Activated naive CD4-positive, alpha-beta T cell treated with anti-CD3 and anti-CD28 coated beads, Interleukin-2, amount 50 U/mL, for 72 hours (primary cell): ENCODE measurements around the gene TRIML1. TPM values are rescaled to one million over a fixed set of nuclear protein-coding genes. Genes with fewer than 3 reads are reported as not detected.

ENCODE experiments used
- ATAC-seq, 2 donors: fragments of 150-1000 bp; cut with Tn5 transposase; 2 replicates each; pipeline ENCODE4 v1.10.0; 2021; ENCODE audit warnings: mild to moderate bottlenecking in 2 of 2, moderate library complexity in 2 of 2
- DNase-seq, 2 donors: peaks; one replicate each; pipeline ENCODE4 v3.0.0; 2021 to 2022; ENCODE audit warnings: low spot score in 2 of 2
- H3K27ac Mint-ChIP-seq, 2 donors: one replicate each; pipeline ENCODE4 v1.8.0; 2022; ENCODE audit warnings: mild to moderate bottlenecking in 2 of 2, mixed read lengths in 2 of 2
- H3K36me3 Mint-ChIP-seq, 2 donors: one replicate each; pipeline ENCODE4 v1.8.0; 2022; ENCODE audit warnings: mixed read lengths in 2 of 2
- H3K9me3 Mint-ChIP-seq, 2 donors: one replicate each; pipeline ENCODE4 v1.8.0; 2022; ENCODE audit warnings: mixed read lengths in 2 of 2
- total RNA-seq, 2 donors: library from RNA; stranded (reverse); gene quantifications; one replicate each; pipeline ENCODE4 v1.2.3, GENCODE V29; 2022

The TRIML1 gene
- total RNA-seq, 2 donors from 2014 or later: not detected

DNA sequence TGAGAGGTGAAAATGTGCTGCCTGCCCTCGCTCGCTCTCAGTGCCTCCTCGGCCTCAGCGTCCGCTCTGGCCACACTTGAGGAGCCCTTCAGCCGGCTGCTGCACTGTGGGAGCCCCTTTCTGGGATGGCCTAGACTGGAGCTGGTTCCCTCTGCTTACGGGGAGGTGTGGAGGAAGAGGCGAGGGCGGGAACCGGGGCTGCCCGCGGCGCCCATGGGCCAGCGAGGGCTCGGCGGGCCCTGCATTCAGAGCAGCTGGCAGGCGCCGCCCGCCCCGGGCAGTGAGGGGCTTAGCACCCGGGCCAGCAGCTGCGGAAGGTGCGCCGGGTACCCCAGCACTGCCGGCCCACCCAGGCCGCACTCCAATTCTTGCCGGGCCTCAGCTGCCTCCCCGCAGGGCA, 39.6 kb downstream of the TRIML1 start:
- no peak for DNase-seq
- Mint-ChIP-seq H3K9me3 (peaks cover 19 to 22% of the 10 kb centered on the region in 2 donors), H3K27ac (no peak overlapping the region), H3K36me3 (peaks cover 0 to 10% of the 10 kb centered on the region in 2 donors)
- no peak for ATAC-seq

DNA sequence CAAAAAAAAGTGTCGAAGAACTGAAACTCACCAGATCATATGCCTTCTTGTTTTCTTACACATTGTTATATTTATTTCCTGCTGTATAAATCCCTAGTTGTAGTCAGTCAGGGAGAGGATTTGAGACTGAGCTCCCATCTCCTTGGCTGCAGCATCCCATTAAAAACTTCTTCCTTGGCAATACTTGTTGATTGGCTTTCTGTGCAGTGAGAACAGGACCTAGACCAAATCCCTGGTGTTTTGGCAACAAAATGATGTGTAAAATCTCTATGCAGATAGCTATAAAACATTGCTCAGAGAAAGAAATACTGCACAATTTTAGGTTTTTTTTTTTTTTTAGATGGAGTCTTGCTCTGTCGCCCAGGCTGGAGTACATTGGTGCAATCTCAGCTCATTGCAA, 47.9 kb downstream of the TRIML1 start:
- no peak for DNase-seq
- Mint-ChIP-seq H3K27ac (no peak overlapping the region), H3K9me3 (peaks cover 7 to 9% of the 10 kb centered on the region in 2 donors), H3K36me3 (no peaks in the 10 kb centered on the region)
- no peak for ATAC-seq

DNA sequence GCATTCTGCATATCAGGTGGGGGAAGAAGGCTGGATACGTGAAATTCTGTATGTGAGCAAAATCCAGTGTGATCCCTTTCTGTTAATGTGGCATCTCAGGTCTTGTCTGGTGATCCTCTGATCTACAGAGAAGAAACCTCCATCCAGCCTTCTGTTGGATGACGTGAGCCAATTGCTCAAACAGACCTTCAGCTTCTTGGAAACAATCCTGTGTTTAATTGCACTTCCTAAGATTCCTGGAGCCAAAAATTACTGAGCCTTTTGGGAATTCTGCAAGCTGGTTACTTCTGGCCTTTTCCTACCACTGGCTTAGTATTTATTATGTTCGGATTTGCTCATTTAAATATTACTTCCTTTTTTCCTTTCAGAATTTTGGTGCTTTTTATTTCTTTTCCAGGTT, 51.2 kb downstream of the TRIML1 start:
- DNase-seq (no peak), ATAC-seq (no peak)
- H3K27ac Mint-ChIP-seq: no peak overlapping the region
- no peaks in the 10 kb centered on the region for H3K36me3 Mint-ChIP-seq
- peaks cover 3 to 4% of the 10 kb centered on the region in 2 donors for H3K9me3 Mint-ChIP-seq

DNA sequence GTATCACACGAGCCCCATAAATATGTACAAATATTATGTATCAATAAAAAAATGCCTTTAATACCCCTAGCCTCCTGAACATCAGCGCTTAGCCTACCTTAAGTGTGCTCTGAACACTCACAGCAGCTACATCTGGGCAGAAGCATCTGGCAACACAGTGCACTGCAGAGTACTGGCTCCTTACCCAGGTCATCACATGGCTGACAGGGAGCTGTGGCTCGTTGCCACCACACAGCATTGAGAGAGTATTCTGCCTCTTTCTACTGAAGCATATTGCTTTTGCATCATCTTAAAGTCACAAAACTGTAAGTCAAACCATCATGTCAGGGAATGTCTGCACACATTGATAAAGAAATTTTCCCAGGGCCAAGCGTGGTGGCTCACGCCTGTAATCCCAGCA, 55.2 kb downstream of the TRIML1 start:
- ATAC-seq (no peak), DNase-seq (no peak)
- Mint-ChIP-seq H3K27ac (no peak overlapping the region), H3K36me3 (no peaks in the 10 kb centered on the region), H3K9me3 (peaks cover 4 to 8% of the 10 kb centered on the region in 2 donors)

DNA sequence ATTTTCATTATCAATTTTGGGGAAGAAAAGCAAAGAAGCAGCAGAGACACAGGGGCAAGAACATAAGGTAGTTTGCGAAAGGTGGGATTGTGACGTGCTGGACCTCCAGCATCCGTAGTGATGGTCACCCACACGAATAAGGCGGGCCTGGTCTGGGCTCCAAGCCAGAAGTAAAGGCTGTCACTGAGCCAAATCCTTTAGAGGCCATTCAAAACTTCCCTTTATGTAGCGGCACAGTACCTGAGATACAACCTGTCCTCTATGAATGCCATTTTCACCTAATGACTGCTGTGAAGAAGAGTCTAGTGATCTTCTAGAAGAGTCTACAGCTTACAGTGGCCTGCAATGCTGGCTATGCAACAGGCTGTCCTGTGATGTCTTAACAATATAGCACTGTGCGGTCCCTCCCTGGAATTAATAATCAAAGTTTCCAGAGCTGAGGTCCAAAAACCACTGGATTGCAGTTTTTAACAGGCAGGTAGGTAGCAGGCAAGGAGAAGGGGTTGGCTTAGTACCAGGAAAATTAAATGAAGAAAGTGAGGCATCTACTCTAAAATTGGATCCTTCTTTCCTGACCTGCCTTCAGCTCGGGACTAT, 56.2 kb downstream of the TRIML1 start:
- Mint-ChIP-seq H3K27ac (no peak overlapping the region), H3K36me3 (no peaks in the 10 kb centered on the region), H3K9me3 (peaks cover 6 to 8% of the 10 kb centered on the region in 2 donors)
- DNase-seq (no peak), ATAC-seq (no peak)

DNA sequence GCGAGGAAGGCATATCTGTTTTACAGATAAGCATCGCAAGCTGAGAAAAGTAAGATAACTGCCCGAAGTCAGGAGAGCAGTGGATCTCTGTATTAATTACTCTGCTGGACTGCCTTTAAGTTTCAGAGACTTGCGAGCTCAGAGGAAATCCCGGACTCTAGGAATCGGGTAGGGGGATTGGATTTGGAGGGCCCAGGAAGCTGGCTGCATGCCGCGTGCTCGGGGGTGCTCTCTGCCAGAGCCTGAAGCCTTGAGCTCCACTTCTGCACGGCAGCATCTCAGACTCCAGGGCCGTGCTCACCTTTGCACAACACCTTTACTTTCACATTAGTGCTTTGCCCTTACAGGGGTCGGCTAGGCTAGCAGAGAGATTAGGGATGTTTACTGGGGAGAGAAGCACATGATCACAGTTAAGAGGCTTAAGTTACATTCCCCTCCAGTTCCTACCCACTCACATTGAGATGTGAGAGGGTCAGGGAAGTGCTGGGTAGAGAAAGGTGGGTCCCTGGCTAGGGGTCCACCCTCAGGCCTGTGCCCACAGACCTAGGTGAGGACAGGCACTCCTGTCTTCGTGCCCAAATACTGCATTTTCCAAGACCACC, 57.0 kb downstream of the TRIML1 start:
- DNase-seq: no peak
- Mint-ChIP-seq H3K9me3 (peaks cover 6 to 10% of the 10 kb centered on the region in 2 donors), H3K27ac (no peak overlapping the region), H3K36me3 (no peaks in the 10 kb centered on the region)
- ATAC-seq: no peak

Other genes with a start within 250 kb of the TRIML1 start
- not detected for gene ZFP42, start 143.7 kb upstream of the TRIML1 start, total RNA-seq
- gene TRIML2, start 29.8 kb upstream of the TRIML1 start, total RNA-seq: not detected